Testis (tissue), 3 donors: Measurements from ENCODE around the gene HEATR5A. TPM values are rescaled to one million over a fixed set of nuclear protein-coding genes. Genes with fewer than 3 reads are reported as not detected.

Experiments
- DNase-seq: peaks from one replicate; pipeline ENCODE4 v3.0.0-alpha.2; 2019
- H3K27ac ChIP-seq, 2 donors: fragments of 200-600 bp; sonication (generic); one replicate each; pipeline ENCODE4 v1.5.1; 2019
- H3K27me3 ChIP-seq: fragments of 200-600 bp; sonication (generic); one replicate; pipeline ENCODE4 v1.5.1; 2019
- H3K36me3 ChIP-seq: fragments of 200-600 bp; sonication (generic); one replicate; pipeline ENCODE4 v1.5.1; 2017; ENCODE audit warnings: low read depth; ENCODE audit errors: missing control alignments
- H3K4me1 ChIP-seq: fragments of 200-600 bp; sonication (generic); one replicate; pipeline ENCODE4 v1.5.1; 2019
- H3K4me3 ChIP-seq, 2 donors: fragments of 200-600 bp; sonication (generic); one replicate each; pipeline ENCODE4 v1.5.1; 2017 to 2019
- H3K9me3 ChIP-seq: fragments of 200-600 bp; sonication (generic); one replicate; pipeline ENCODE4 v1.5.1; 2017
- CTCF ChIP-seq, 3 experiments: fragments of 450-650 bp in 2 of 3; fragments of 200-600 bp in 1 of 3; sonication (generic) in 1 of 3; IDR thresholded peaks; one replicate each; pipeline ENCODE4 v1.5.1; 2016 to 2019; ENCODE audit warnings: antibody characterized with exemption in 3 of 3, mild to moderate bottlenecking in 2 of 3, moderate library complexity in 1 of 3
- POLR2A ChIP-seq: fragments of 450-650 bp; IDR thresholded peaks from one replicate; pipeline ENCODE4 v1.6.1; 2017; ENCODE audit warnings: antibody characterized with exemption, mild to moderate bottlenecking, moderate library complexity
- WGBS, 2 donors: methylation state at CpG; one replicate each; pipeline ENCODE4 v1.1.5; 2018; 5-methylcytosine and 5-hydroxymethylcytosine counted together
- intact Hi-C: fragments of 100-400 bp; cut with DNase I; formaldehyde crosslinking; loops from one replicate; pipeline ENCODE4 v1.15.1; 2023; ENCODE audit warnings: low total_unique reads
- polyA plus RNA-seq: library from polyadenylated mRNA; stranded (reverse); fragments of 350-450 nt; fragmentation: Illumina TruSeq; extraction: RNeasy Lipid Tissue Mini Kit (QIAGEN cat#74804); gene quantifications from one replicate; pipeline ENCODE4 v1.2.3, GENCODE V29; 2014; ENCODE audit warnings: low read depth, low replicate concordance; ENCODE audit not compliant: insufficient read depth
- total RNA-seq, 2 donors: library from RNA; depleted of rRNA; stranded (reverse); fragments of >200 nt; gene quantifications; one replicate each; pipeline ENCODE4 v1.2.3, GENCODE V29; 2016

Gene HEATR5A
- total and polyA plus RNA-seq, 3 donors from 2014 or later: 19.6 to 39.8 (median 33.0) TPM

GRCh38 chr14:31408421-31408820 lies 11.9 kb downstream of the HEATR5A start:
- Histone ChIP-seq H3K27me3 (no peaks in the 10 kb centered on the region), H3K27ac (no peak overlapping the region), H3K4me1 (no peaks in the 10 kb centered on the region), H3K9me3 (no peaks in the 10 kb centered on the region), H3K4me3 (no peak overlapping the region), H3K36me3 (no peaks in the 10 kb centered on the region)
- 94 to 97% methylated on average over 1 of the region's 1 CpG for WGBS, 2 donors
- no peak for DNase-seq
- no peak for TF ChIP-seq POLR2A
- no peak for TF ChIP-seq CTCF (IDR thresholded peaks at IDR 0.05)
- intact Hi-C loops: no loop called here

GRCh38 chr14:31405599-31406232 lies 14.6 kb downstream of the HEATR5A start:
- H3K9me3 ChIP-seq: no peaks in the 10 kb centered on the region
- no peak overlapping the region for H3K4me3 ChIP-seq
- TF ChIP-seq CTCF (IDR thresholded peaks at IDR 0.05) (no peak), POLR2A (no peak)
- intact Hi-C loops: no loop called here
- no peaks in the 10 kb centered on the region for H3K4me1 ChIP-seq
- WGBS, 2 donors: 78 to 79% methylated on average over 4 of the region's 4 CpGs
- H3K27me3 ChIP-seq: no peaks in the 10 kb centered on the region
- no peak overlapping the region for H3K27ac ChIP-seq
- DNase-seq: no peak
- H3K36me3 ChIP-seq: no peaks in the 10 kb centered on the region

GRCh38 chr14:31405106-31405505 lies 15.2 kb downstream of the HEATR5A start:
- WGBS, 2 donors: 96 to 97% methylated on average over 8 of the region's 8 CpGs
- Histone ChIP-seq H3K27me3 (no peaks in the 10 kb centered on the region), H3K4me3 (no peak overlapping the region), H3K9me3 (no peaks in the 10 kb centered on the region), H3K4me1 (no peaks in the 10 kb centered on the region), H3K36me3 (no peaks in the 10 kb centered on the region), H3K27ac (no peak overlapping the region)
- TF ChIP-seq CTCF (IDR thresholded peaks at IDR 0.05) (no peak), POLR2A (no peak)
- intact Hi-C loops: no loop called here
- no peak for DNase-seq

GRCh38 chr14:31403707-31404106 lies 16.6 kb downstream of the HEATR5A start:
- no peak for DNase-seq
- intact Hi-C loops: no loop called here
- TF ChIP-seq CTCF (IDR thresholded peaks at IDR 0.05) (no peak), POLR2A (no peak)
- Histone ChIP-seq H3K9me3 (no peaks in the 10 kb centered on the region), H3K4me1 (no peaks in the 10 kb centered on the region), H3K36me3 (no peaks in the 10 kb centered on the region), H3K4me3 (no peak overlapping the region), H3K27me3 (no peaks in the 10 kb centered on the region), H3K27ac (no peak overlapping the region)
- WGBS, 2 donors: 88 to 96% methylated on average over 3 of the region's 3 CpGs

- intact Hi-C loops: no loop called here
- no peaks in the 10 kb centered on the region for H3K36me3 ChIP-seq
- H3K4me3 ChIP-seq: no peak overlapping the region
- no peaks in the 10 kb centered on the region for H3K27me3 ChIP-seq
- no peak overlapping the region for H3K27ac ChIP-seq
- no peaks in the 10 kb centered on the region for H3K4me1 ChIP-seq
- H3K9me3 ChIP-seq: no peaks in the 10 kb centered on the region
- no peak for DNase-seq
- WGBS, 2 donors: 81 to 85% methylated on average over 2 of the region's 2 CpGs
- TF ChIP-seq POLR2A (no peak), CTCF (IDR thresholded peaks at IDR 0.05) (no peak)
These were observed 17.4 kb downstream of the HEATR5A start for GRCh38 chr14:31402764-31403439.
